Measurements from ENCODE around the gene ANGEL1. TPM values are rescaled to one million over a fixed set of nuclear protein-coding genes. Genes with fewer than 3 reads are reported as not detected.

The ANGEL1 gene
- total and polyA plus RNA-seq, 2 of the 13 experiments (the other 11 are each of a cell fraction or from before 2014, with no cell fraction given): 14.3 to 20.1 TPM

DNA sequence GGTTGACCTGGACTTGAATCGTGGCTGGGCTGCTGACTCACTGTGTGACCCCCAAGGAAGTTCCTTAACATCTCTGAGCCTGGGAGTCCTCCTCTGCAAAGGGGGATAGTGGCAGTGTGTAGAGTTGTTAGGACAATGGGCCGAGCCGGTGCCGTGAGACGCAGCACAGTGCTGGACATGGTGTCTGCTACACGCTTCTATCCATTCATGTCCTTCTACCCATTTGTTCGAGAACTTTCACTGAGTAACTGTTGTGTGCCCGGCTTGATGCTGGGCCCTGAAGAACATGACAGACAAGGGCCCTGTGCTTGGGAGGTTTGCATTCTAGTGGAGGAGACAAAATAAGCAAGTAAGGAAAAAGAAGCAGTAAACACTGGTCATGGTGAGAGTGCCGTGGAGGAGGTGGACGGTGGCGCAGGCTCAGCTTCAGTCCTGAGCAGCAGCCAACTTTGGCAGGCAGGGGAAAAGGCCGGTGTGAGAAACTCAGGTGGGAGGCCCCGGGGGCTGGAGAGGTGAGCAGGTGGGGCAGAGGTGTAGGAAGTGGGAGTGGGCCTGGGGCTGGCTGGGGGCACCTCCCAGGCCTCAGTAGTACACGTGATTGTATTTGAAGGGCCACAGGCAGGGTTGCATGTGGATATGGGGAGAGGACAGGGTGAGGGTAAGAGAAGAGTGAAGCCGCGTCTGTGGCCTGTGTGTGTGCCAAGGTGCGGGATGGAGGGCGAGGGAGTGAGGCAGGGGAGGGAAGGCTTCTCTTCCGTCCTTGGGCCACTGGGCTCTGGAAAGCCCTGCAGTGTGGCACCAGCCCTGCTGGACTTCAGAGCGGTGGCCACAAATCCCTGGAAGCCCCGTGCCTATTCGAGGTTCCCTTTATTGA is 37.6 kb downstream of the ANGEL1 start:
- H3K27ac ChIP-seq (ENCODE audit: extremely low read length, insufficient read depth, low read length): no peak overlapping the region
- POLR2A ChIA-PET: no interaction called here
- CTCF ChIA-PET (ENCODE audit: low intra/inter-chr PET ratio, low total read pairs): no interaction called here
- H3K9me3 ChIP-seq (ENCODE audit: low read length): no peaks in the 10 kb centered on the region
- BruUV-seq (replicated peaks): no TSS peak
- H3K9ac ChIP-seq (ENCODE audit: insufficient read depth, low read depth, low read length): no peak overlapping the region
- no peaks in the 10 kb centered on the region for H3K79me2 ChIP-seq (ENCODE audit: insufficient read depth, low read length)
- DNase-seq (ENCODE audit: low spot score) (no peak), ATAC-seq (no peak), FAIRE-seq (no peak)
- H2AFZ ChIP-seq (ENCODE audit: low read length): no peak overlapping the region
- WGBS (ENCODE audit: low lambda C conversion rate): 56% methylated on average over 15 of the region's 22 CpGs
- peaks cover 29% of the 10 kb centered on the region for H3K4me1 ChIP-seq (ENCODE audit: insufficient read depth, low read length)
- in situ Hi-C loops (cut with HindIII; ENCODE audit: extremely low pct_ligation_motif_present, low pct_unique_long_range_greater_than_20kb): no loop called here
- H3K27me3 ChIP-seq (ENCODE audit: control insufficient read depth in 1 of 2, insufficient read depth in 2 of 2, low read length in 2 of 2): peaks cover 0 to 8% of the 10 kb centered on the region in 2 experiments; a peak in 1 of 5 replicates
- intact Hi-C loops (cut with micrococcal nuclease; ENCODE audit: unreplicated experiment): no loop called here
- H3K36me3 ChIP-seq (replicated peaks in 1 of 2; ENCODE audit: control insufficient read depth in 1 of 2, insufficient read depth in 2 of 2, low read length in 2 of 2): no peaks in the 10 kb centered on the region
- no peaks in the 10 kb centered on the region for H4K20me1 ChIP-seq (ENCODE audit: insufficient read depth, low read length)
- H3K4me2 ChIP-seq (ENCODE audit: low read depth, low read length): no peak overlapping the region
- H3K4me3 ChIP-seq (replicated peaks in 1 of 3; ENCODE audit: insufficient read depth in 1 of 3, low read depth in 2 of 3, low read length in 3 of 3): no peak overlapping the region
- TF ChIP-seq MIER2 (CRISPR knock-in tag; IDR thresholded peaks at IDR 0.05) (no peak), ZNF768 (CRISPR knock-in tag; IDR thresholded peaks at IDR 0.05) (peak; percentile 74)

DNA sequence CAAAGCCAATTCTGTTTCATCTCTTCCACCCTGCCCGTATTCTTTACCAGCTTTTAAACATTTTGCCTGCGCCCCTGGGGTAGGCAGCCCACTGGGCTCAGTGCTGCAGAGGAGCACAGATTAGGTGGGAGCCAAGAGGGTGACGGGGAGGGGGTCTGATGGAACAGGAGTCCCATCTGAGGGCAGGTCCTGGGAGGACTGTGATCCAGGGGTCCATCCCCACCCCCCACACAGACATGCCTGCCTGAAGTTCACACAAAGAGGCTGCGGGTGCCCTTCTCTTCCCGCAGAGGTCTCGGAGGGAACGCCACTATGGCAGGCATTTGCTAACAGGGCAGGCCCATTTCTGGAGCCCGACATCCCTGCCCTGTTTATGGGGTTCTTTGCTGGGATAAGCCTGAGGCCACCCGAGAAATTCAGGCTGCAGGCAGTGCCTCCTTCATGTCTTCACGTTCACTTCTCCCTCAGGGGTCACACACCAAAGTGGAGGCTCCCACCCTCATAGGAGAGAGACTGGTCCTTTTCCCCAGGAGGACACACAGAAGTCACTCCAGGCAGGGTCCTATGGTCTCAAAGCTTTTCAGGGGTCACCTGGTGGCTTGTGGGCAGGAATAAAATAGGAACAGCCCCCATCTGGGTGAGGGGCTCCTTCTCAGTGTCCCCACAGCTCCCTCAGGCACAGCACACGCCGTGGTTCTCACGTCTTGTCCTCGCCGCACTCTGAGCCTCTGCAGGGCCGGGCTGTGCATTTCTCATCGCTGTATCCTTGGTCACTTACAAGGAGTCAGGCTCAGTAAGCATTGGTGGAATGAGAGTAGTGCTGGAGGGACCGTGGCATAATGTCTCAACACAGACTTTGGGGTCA is 38.5 kb downstream of the ANGEL1 start:
- Histone ChIP-seq H3K27me3 (ENCODE audit: control insufficient read depth in 1 of 2, insufficient read depth in 2 of 2, low read length in 2 of 2) (peaks cover 0 to 8% of the 10 kb centered on the region in 2 experiments; a peak in 1 of 5 replicates), H3K4me1 (ENCODE audit: insufficient read depth, low read length) (peaks cover 29% of the 10 kb centered on the region), H2AFZ (ENCODE audit: low read length) (no peak overlapping the region), H3K79me2 (ENCODE audit: insufficient read depth, low read length) (no peaks in the 10 kb centered on the region), H3K9me3 (ENCODE audit: low read length) (no peaks in the 10 kb centered on the region), H3K4me3 (replicated peaks in 1 of 3; ENCODE audit: insufficient read depth in 1 of 3, low read depth in 2 of 3, low read length in 3 of 3) (no peak overlapping the region), H3K36me3 (replicated peaks in 1 of 2; ENCODE audit: control insufficient read depth in 1 of 2, insufficient read depth in 2 of 2, low read length in 2 of 2) (no peaks in the 10 kb centered on the region), H4K20me1 (ENCODE audit: insufficient read depth, low read length) (no peaks in the 10 kb centered on the region), H3K27ac (ENCODE audit: extremely low read length, insufficient read depth, low read length) (no peak overlapping the region), H3K9ac (ENCODE audit: insufficient read depth, low read depth, low read length) (no peak overlapping the region), H3K4me2 (ENCODE audit: low read depth, low read length) (no peak overlapping the region)
- ATAC-seq: no peak
- intact Hi-C loops (cut with micrococcal nuclease; ENCODE audit: unreplicated experiment) (no loop called here), in situ Hi-C loops (cut with HindIII; ENCODE audit: extremely low pct_ligation_motif_present, low pct_unique_long_range_greater_than_20kb) (no loop called here)
- ChIA-PET POLR2A (no interaction called here), CTCF (ENCODE audit: low intra/inter-chr PET ratio, low total read pairs) (no interaction called here)
- BruUV-seq (replicated peaks): no TSS peak
- WGBS (ENCODE audit: low lambda C conversion rate): 59% methylated on average over 13 of the region's 18 CpGs
- no peak for DNase-seq (ENCODE audit: low spot score)
- FAIRE-seq: no peak
- TF ChIP-seq ZNF563 (CRISPR knock-in tag; IDR thresholded peaks at IDR 0.05) (no peak), HNRNPH1 (optimal IDR thresholded peaks at IDR 0.05; ENCODE audit: low read depth, low read length) (no peak), ZNF264 (CRISPR knock-in tag; IDR thresholded peaks at IDR 0.05) (no peak)
- TF ChIP-seq, protein P1, sequence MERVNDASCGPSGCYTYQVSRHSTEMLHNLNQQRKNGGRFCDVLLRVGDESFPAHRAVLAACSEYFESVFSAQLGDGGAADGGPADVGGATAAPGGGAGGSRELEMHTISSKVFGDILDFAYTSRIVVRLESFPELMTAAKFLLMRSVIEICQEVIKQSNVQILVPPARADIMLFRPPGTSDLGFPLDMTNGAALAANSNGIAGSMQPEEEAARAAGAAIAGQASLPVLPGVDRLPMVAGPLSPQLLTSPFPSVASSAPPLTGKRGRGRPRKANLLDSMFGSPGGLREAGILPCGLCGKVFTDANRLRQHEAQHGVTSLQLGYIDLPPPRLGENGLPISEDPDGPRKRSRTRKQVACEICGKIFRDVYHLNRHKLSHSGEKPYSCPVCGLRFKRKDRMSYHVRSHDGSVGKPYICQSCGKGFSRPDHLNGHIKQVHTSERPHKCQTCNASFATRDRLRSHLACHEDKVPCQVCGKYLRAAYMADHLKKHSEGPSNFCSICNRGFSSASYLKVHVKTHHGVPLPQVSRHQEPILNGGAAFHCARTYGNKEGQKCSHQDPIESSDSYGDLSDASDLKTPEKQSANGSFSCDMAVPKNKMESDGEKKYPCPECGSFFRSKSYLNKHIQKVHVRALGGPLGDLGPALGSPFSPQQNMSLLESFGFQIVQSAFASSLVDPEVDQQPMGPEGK (CRISPR knock-in tag; IDR thresholded peaks at IDR 0.05): no peak
- TF ChIP-seq, protein P2, sequence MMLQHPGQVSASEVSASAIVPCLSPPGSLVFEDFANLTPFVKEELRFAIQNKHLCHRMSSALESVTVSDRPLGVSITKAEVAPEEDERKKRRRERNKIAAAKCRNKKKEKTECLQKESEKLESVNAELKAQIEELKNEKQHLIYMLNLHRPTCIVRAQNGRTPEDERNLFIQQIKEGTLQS (CRISPR knock-in tag; IDR thresholded peaks at IDR 0.05): no peak
- TF ChIP-seq, protein P3, sequence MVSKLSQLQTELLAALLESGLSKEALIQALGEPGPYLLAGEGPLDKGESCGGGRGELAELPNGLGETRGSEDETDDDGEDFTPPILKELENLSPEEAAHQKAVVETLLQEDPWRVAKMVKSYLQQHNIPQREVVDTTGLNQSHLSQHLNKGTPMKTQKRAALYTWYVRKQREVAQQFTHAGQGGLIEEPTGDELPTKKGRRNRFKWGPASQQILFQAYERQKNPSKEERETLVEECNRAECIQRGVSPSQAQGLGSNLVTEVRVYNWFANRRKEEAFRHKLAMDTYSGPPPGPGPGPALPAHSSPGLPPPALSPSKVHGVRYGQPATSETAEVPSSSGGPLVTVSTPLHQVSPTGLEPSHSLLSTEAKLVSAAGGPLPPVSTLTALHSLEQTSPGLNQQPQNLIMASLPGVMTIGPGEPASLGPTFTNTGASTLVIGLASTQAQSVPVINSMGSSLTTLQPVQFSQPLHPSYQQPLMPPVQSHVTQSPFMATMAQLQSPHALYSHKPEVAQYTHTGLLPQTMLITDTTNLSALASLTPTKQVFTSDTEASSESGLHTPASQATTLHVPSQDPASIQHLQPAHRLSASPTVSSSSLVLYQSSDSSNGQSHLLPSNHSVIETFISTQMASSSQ (IDR thresholded peaks at IDR 0.05; ENCODE audit: low read depth): no peak
- TF ChIP-seq, protein P3 (CRISPR knock-in tag; IDR thresholded peaks at IDR 0.05; ENCODE audit: borderline replicate concordance): no peak

All from HepG2 (cell line).